ENCODE measurements around the gene GDF7.

GDF7 gene

GRCh38 chr2:20647211-20647610 lies 19.7 kb upstream of the GDF7 start:
- H3K9me3 Mint-ChIP-seq, result no peaks in the 10 kb centered on the region
- peaks cover 32% of the 10 kb centered on the region for H3K4me1 Mint-ChIP-seq (ENCODE audit: low read depth)

GRCh38 chr2:20647738-20648137 lies 19.2 kb upstream of the GDF7 start:
- Mint-ChIP-seq H3K27ac (no peak overlapping the region), H3K4me1 (ENCODE audit: low read depth) (peaks cover 31% of the 10 kb centered on the region), H3K4me3 (no peak overlapping the region), H3K27me3 (no peaks in the 10 kb centered on the region), H3K9me3 (no peaks in the 10 kb centered on the region), H3K36me3 (ENCODE audit: low read depth) (peaks cover 14% of the 10 kb centered on the region)
- no peak for DNase-seq

More at GRCh38 chr2:20647211-20647610, 19.7 kb upstream of the GDF7 start:
- Mint-ChIP-seq H3K27me3 (no peaks in the 10 kb centered on the region), H3K27ac (no peak overlapping the region), H3K36me3 (ENCODE audit: low read depth) (peaks cover 14% of the 10 kb centered on the region), H3K4me3 (no peak overlapping the region)
- DNase-seq, result no peak

GRCh38 chr2:20648206-20648605 lies 18.7 kb upstream of the GDF7 start:
- H3K27ac Mint-ChIP-seq, result no peak overlapping the region
- peaks cover 31% of the 10 kb centered on the region for H3K4me1 Mint-ChIP-seq (ENCODE audit: low read depth)
- H3K4me3 Mint-ChIP-seq, result no peak overlapping the region
- no peaks in the 10 kb centered on the region for H3K27me3 Mint-ChIP-seq
- peaks cover 14% of the 10 kb centered on the region for H3K36me3 Mint-ChIP-seq (ENCODE audit: low read depth)
- DNase-seq, result no peak
- no peaks in the 10 kb centered on the region for H3K9me3 Mint-ChIP-seq

- no peaks in the 10 kb centered on the region for H3K9me3 Mint-ChIP-seq
- H3K27ac Mint-ChIP-seq, result no peak overlapping the region
- no peaks in the 10 kb centered on the region for H3K27me3 Mint-ChIP-seq
- H3K4me1 Mint-ChIP-seq (ENCODE audit: low read depth), result peaks cover 31% of the 10 kb centered on the region
- H3K4me3 Mint-ChIP-seq, result no peak overlapping the region
- peaks cover 10% of the 10 kb centered on the region for H3K36me3 Mint-ChIP-seq (ENCODE audit: low read depth)
- DNase-seq, result no peak
These were observed 18.1 kb upstream of the GDF7 start for GRCh38 chr2:20648831-20649230.

- peaks cover 5% of the 10 kb centered on the region for H3K36me3 Mint-ChIP-seq (ENCODE audit: low read depth)
- H3K27me3 Mint-ChIP-seq, result no peaks in the 10 kb centered on the region
- H3K27ac Mint-ChIP-seq, result peak overlapping the region; percentile 30
- peak overlapping the region; percentile 84 for H3K4me3 Mint-ChIP-seq
- no peak for DNase-seq
- H3K4me1 Mint-ChIP-seq (ENCODE audit: low read depth), result peaks cover 31% of the 10 kb centered on the region
- no peaks in the 10 kb centered on the region for H3K9me3 Mint-ChIP-seq
These were observed 17.4 kb upstream of the GDF7 start for GRCh38 chr2:20649576-20649975.

GRCh38 chr2:20649976-20650375 lies 17.0 kb upstream of the GDF7 start:
- peaks cover 31% of the 10 kb centered on the region for H3K4me1 Mint-ChIP-seq (ENCODE audit: low read depth)

GRCh38 chr2:20650393-20650876 lies 16.5 kb upstream of the GDF7 start:
- peak overlapping the region; percentile 84 for H3K4me3 Mint-ChIP-seq
- DNase-seq, result no peak
- peak overlapping the region; percentile 29 for H3K27ac Mint-ChIP-seq

More at GRCh38 chr2:20649976-20650375, 17.0 kb upstream of the GDF7 start:
- H3K27ac Mint-ChIP-seq, result peak overlapping the region; percentile 30
- H3K27me3 Mint-ChIP-seq, result no peaks in the 10 kb centered on the region
- H3K4me3 Mint-ChIP-seq, result peak overlapping the region; percentile 84
- H3K9me3 Mint-ChIP-seq, result no peaks in the 10 kb centered on the region
- H3K36me3 Mint-ChIP-seq (ENCODE audit: low read depth), result peaks cover under 1% of the 10 kb centered on the region
- no peak for DNase-seq

GRCh38 chr2:20650877-20651730 lies 15.8 kb upstream of the GDF7 start, which contains the start of gene HS1BP3:
Gene HS1BP3 (minus strand): TSS chr2:20651098. CDS start chr2:20651063, 35 bp downstream.
- H3K27me3 Mint-ChIP-seq, result no peaks in the 10 kb centered on the region
- H3K4me3 Mint-ChIP-seq, result peak within 1 kb of the TSS; percentile 84
- H3K36me3 Mint-ChIP-seq (ENCODE audit: low read depth), result no peaks in the 10 kb centered on the region
- peak within 1 kb of the TSS; percentile 90 for H3K27ac Mint-ChIP-seq
- peaks cover 31% of the 10 kb centered on the region for H3K4me1 Mint-ChIP-seq (ENCODE audit: low read depth)
- H3K9me3 Mint-ChIP-seq, result no peaks in the 10 kb centered on the region
- DNase-seq, result peak; percentile 94

More at GRCh38 chr2:20650393-20650876, 16.5 kb upstream of the GDF7 start:
- H3K4me1 Mint-ChIP-seq (ENCODE audit: low read depth), result peaks cover 31% of the 10 kb centered on the region
- H3K9me3 Mint-ChIP-seq, result no peaks in the 10 kb centered on the region
- H3K36me3 Mint-ChIP-seq (ENCODE audit: low read depth), result no peaks in the 10 kb centered on the region
- H3K27me3 Mint-ChIP-seq, result no peaks in the 10 kb centered on the region

- Mint-ChIP-seq H3K9me3 (no peaks in the 10 kb centered on the region), H3K27me3 (no peaks in the 10 kb centered on the region), H3K4me3 (peak overlapping the region; percentile 73), H3K4me1 (ENCODE audit: low read depth) (peaks cover 31% of the 10 kb centered on the region), H3K36me3 (ENCODE audit: low read depth) (no peaks in the 10 kb centered on the region), H3K27ac (peak overlapping the region; percentile 90)
- DNase-seq, result no peak
These were observed 15.2 kb upstream of the GDF7 start for GRCh38 chr2:20651731-20652099.

GRCh38 chr2:20652141-20652540 lies 14.8 kb upstream of the GDF7 start:
- no peaks in the 10 kb centered on the region for H3K36me3 Mint-ChIP-seq (ENCODE audit: low read depth)
- H3K4me1 Mint-ChIP-seq (ENCODE audit: low read depth), result peaks cover 31% of the 10 kb centered on the region
- peak overlapping the region; percentile 13 for H3K4me3 Mint-ChIP-seq
- no peak overlapping the region for H3K27ac Mint-ChIP-seq
- no peaks in the 10 kb centered on the region for H3K9me3 Mint-ChIP-seq
- no peak for DNase-seq
- no peaks in the 10 kb centered on the region for H3K27me3 Mint-ChIP-seq

- DNase-seq, result no peak
- no peaks in the 10 kb centered on the region for H3K9me3 Mint-ChIP-seq
- H3K27ac Mint-ChIP-seq, result no peak overlapping the region
- H3K27me3 Mint-ChIP-seq, result no peaks in the 10 kb centered on the region
- peaks cover 31% of the 10 kb centered on the region for H3K4me1 Mint-ChIP-seq (ENCODE audit: low read depth)
- H3K4me3 Mint-ChIP-seq, result no peak overlapping the region
- no peaks in the 10 kb centered on the region for H3K36me3 Mint-ChIP-seq (ENCODE audit: low read depth)
These were observed 14.0 kb upstream of the GDF7 start for GRCh38 chr2:20652673-20653575.

GRCh38 chr2:20653695-20654534 lies 13.0 kb upstream of the GDF7 start:
- Mint-ChIP-seq H3K4me3 (no peak overlapping the region), H3K36me3 (ENCODE audit: low read depth) (no peaks in the 10 kb centered on the region), H3K4me1 (ENCODE audit: low read depth) (peaks cover 24% of the 10 kb centered on the region), H3K27ac (no peak overlapping the region), H3K27me3 (peaks cover 3% of the 10 kb centered on the region), H3K9me3 (no peaks in the 10 kb centered on the region)
- no peak for DNase-seq

GRCh38 chr2:20654535-20654813 lies 12.5 kb upstream of the GDF7 start:
- peaks cover 8% of the 10 kb centered on the region for H3K27me3 Mint-ChIP-seq
- no peaks in the 10 kb centered on the region for H3K9me3 Mint-ChIP-seq
- no peak overlapping the region for H3K27ac Mint-ChIP-seq
- peaks cover 19% of the 10 kb centered on the region for H3K4me1 Mint-ChIP-seq (ENCODE audit: low read depth)
- no peak for DNase-seq
- H3K36me3 Mint-ChIP-seq (ENCODE audit: low read depth), result no peaks in the 10 kb centered on the region
- H3K4me3 Mint-ChIP-seq, result no peak overlapping the region

GRCh38 chr2:20656561-20656960 lies 10.4 kb upstream of the GDF7 start:
- H3K36me3 Mint-ChIP-seq (ENCODE audit: low read depth), result no peaks in the 10 kb centered on the region
- peaks cover 5% of the 10 kb centered on the region for H3K4me1 Mint-ChIP-seq (ENCODE audit: low read depth)
- DNase-seq, result no peak
- no peak overlapping the region for H3K27ac Mint-ChIP-seq
- H3K9me3 Mint-ChIP-seq, result no peaks in the 10 kb centered on the region
- no peak overlapping the region for H3K4me3 Mint-ChIP-seq
- H3K27me3 Mint-ChIP-seq, result peaks cover 24% of the 10 kb centered on the region
